Measurements from ENCODE around the gene DDIT3.

The DDIT3 gene

DNA sequence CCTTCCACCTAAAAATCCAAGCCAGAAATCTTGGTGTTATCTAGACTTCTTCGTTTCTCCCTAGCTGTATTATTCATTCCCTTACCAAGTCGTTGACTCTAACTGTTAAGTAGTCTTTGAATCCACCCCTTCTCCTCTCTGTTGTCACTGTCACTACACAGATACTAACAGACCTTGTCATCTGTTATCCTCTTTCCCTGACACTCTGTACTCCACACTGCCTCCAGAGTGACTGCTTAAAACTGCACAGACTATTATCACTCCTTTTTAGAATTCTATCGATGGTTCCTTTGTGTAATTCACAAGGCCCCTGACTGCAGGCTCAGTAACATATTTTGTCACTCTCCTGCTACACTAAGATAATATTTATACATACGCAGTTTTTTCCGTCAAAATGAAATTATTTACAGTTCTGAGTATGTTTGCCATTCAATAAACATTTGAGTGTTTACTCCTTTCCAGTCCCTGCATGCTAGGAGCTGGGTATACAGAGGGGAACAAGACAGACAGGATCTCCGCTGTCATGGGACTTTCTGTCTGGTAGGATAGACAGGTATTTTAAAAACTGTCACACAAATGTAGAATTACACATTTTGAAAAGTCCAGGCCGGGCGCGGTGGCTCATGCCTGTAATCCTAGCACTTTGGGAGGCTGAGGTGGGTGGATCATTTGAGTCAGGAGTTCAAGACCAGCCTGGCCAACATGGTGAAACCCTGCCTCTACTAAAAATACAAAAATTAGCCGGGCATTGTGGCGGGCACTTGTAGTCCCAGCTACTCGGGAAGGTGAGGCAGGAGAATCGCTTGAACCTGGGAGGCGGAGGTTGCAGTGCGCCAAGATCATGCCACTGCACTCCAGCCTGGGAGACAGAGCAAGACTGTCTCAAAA is 28.7 kb downstream of the DDIT3 start:
- H3K36me3 Mint-ChIP-seq (ENCODE audit: low read depth) = peaks cover 50% of the 10 kb centered on the region
- no peak for TF ChIP-seq CTCF (IDR thresholded peaks at IDR 0.05)

GRCh38 chr12:57490126-57490525 is 30.2 kb downstream of the DDIT3 start:
- Mint-ChIP-seq H3K4me1 (peaks cover 16% of the 10 kb centered on the region), H3K4me3 (no peak overlapping the region), H3K27ac (no peak overlapping the region), H3K27me3 (ENCODE audit: low read depth, poor library complexity) (no peaks in the 10 kb centered on the region), H3K9me3 (no peaks in the 10 kb centered on the region), H3K36me3 (ENCODE audit: low read depth) (peaks cover 41% of the 10 kb centered on the region)
- DNase-seq = no peak
- TF ChIP-seq CTCF (IDR thresholded peaks at IDR 0.05) = no peak

More for the DNA sequence above, 28.7 kb downstream of the DDIT3 start:
- peaks cover 16% of the 10 kb centered on the region for H3K4me1 Mint-ChIP-seq
- H3K9me3 Mint-ChIP-seq = no peaks in the 10 kb centered on the region
- H3K27me3 Mint-ChIP-seq (ENCODE audit: low read depth, poor library complexity) = no peaks in the 10 kb centered on the region
- no peak for DNase-seq
- H3K27ac Mint-ChIP-seq = peak overlapping the region; percentile 86
- no peak overlapping the region for H3K4me3 Mint-ChIP-seq

DNA sequence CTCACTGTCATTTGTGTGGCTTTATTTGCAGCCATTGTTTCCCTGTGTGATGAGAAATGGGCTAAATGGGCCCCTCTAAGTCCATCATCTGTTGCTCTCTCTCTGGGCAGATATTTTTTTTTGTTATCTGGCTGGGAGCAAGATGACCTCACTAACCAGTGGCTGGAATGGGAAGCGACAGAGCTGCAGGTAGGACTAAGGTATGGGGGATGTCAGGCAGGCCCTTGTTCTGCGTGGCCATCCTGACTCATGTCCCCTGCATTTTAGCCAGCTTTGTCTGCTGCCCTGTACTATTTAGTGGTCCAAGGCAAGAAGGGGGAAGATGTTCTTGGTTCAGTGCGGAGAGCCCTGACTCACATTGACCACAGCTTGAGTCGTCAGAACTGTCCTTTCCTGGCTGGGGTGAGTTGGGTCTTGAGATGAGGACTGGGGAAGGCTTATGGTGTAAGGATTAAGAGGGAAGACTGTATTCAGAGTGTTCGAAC is 31.1 kb downstream of the DDIT3 start:
- H3K4me3 Mint-ChIP-seq = peak overlapping the region; percentile 96
- H3K27me3 Mint-ChIP-seq (ENCODE audit: low read depth, poor library complexity) = no peaks in the 10 kb centered on the region
- no peak for DNase-seq
- TF ChIP-seq CTCF (IDR thresholded peaks at IDR 0.05) = no peak
- peaks cover 34% of the 10 kb centered on the region for H3K36me3 Mint-ChIP-seq (ENCODE audit: low read depth)
- H3K9me3 Mint-ChIP-seq = no peaks in the 10 kb centered on the region
- H3K27ac Mint-ChIP-seq = peak overlapping the region; percentile 9
- peaks cover 16% of the 10 kb centered on the region for H3K4me1 Mint-ChIP-seq

DNA sequence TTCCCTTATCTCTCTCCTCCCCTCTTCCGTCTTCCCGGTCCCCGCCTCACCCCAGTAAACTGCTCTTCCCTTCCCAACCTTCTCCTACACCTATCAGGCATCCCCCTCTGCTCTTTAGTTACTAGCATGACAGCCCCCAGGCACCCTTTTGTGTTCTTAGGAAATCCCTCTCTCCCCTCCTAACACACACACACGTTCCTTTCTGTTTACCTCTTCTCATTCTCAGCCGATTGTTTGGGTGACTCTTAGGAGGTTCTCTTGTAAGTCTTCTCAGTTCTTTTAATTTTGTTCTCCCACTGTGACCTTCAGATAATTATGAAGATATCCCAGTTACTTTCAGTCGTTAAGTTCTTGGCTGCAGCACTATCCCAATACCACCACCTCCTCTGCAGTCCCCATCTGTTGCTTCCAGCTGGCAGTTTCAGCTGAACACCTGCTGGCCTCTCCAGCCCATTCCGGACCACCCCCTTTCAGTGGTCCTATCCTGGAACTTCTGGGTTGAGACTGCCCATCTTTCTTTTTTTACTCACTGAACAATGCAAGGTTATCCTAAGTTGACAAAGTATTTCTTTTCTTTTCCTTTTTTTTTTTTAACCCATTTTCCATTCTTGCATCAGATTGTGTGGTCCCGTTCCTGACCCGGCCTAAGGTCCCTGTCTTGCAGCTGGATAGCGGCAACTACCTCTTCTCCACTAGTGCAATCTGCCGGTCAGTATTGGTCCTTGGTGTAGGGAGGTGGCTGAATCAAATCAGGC is 31.7 kb downstream of the DDIT3 start:
- Mint-ChIP-seq H3K9me3 (no peaks in the 10 kb centered on the region), H3K36me3 (ENCODE audit: low read depth) (peaks cover 34% of the 10 kb centered on the region), H3K27me3 (ENCODE audit: low read depth, poor library complexity) (peaks cover 2% of the 10 kb centered on the region), H3K4me1 (peaks cover 16% of the 10 kb centered on the region), H3K4me3 (peak overlapping the region; percentile 96), H3K27ac (peak overlapping the region; percentile 94)
- no peak for DNase-seq
- no peak for TF ChIP-seq CTCF (IDR thresholded peaks at IDR 0.05)

DNA sequence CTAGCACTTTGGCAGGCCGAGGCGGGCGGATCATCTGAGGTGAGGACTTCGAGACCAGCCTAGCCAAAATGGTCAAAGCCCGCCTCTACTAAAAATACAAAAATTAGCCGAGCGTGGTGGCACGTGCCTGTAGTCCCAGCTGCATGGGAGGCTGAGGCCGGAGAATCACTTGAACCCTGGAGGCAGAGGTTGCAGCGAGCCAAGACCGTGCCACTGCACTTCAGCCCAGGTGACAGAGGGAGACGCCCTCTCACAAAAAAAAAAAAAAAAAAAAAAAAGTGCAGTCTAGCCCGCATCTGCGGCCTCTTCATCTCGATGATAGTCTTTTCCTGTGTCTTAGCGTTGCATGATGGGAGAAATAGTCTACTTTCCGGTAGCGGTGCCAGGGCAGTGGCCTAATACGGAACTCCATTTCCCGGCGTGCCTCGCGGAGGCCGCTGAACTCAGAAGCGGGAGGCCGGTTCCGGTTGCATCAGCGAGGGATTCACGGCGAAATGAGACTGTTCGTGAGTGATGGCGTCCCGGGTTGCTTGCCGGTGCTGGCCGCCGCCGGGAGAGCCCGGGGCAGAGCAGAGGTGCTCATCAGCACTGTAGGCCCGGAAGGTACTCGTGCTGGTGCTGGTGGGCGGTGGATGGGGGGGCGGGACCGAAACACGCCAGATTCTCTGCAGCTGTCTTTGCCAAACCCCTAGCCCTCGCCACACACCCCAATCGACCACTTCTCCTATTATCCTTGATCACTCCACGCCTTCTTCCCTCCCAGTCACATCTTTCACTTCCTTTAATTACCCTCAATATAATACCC is 32.5 kb downstream of the DDIT3 start, which contains the start of gene MARS1:
Gene MARS1 (plus strand): TSS at position 472 of the 805 bp plus-strand sequence. CDS start 23 bp downstream, at position 495.
- Mint-ChIP-seq H3K36me3 (ENCODE audit: low read depth) (peaks cover 31% of the 10 kb centered on the region), H3K4me1 (peaks cover 16% of the 10 kb centered on the region), H3K27ac (peak within 1 kb of the TSS; percentile 94), H3K27me3 (ENCODE audit: low read depth, poor library complexity) (peaks cover 9% of the 10 kb centered on the region), H3K9me3 (no peaks in the 10 kb centered on the region), H3K4me3 (peak within 1 kb of the TSS; percentile 96)
- peak; percentile 83 for DNase-seq
- TF ChIP-seq CTCF (IDR thresholded peaks at IDR 0.05) = no peak

All from nephron progenitor cell (in vitro differentiated cells).